A549 (cell line): ENCODE data around the gene OR5M11. TPM values are rescaled to one million over a fixed set of nuclear protein-coding genes. Genes with fewer than 3 reads are reported as not detected.
A peak's percentile ranks its signal among the peaks of the same experiment; 100 is the strongest.

Experiments
- ATAC-seq, 2 experiments: fragments of 200-7000 bp in 1 of 2; fragments of >200 bp in 1 of 2; cut with Nextera tagmentation in 1 of 2; cut with Tn5 transposase in 1 of 2; 3 replicates each; pipeline versions ENCODE4 v1.8.0 to v1.9.1; 2018 to 2020; ENCODE audit warnings: mild to moderate bottlenecking in 1 of 2, moderate library complexity in 1 of 2
- CTCF ChIA-PET: fragments of 300-600 bp; sonication (Branson Sonifier 250); formaldehyde crosslinking; extraction: SDS; loops from one replicate; lab custom pipeline; 2021; ENCODE audit warnings: antibody characterized with exemption, inconsistent platforms; lab: Yijun Ruan, JAX
- POLR2A ChIA-PET: fragments of 350-600 bp; formaldehyde crosslinking; extraction: SDS; loops from one replicate; lab custom pipeline; 2021; ENCODE audit warnings: antibody characterized with exemption, inconsistent platforms; lab: Yijun Ruan, JAX
- DNase-seq, 2 experiments: peaks; one replicate each; pipeline versions ENCODE4 v3.0.0 to v3.0.0-alpha.2; 2011 to 2016; ENCODE audit warnings: low read depth in 1 of 2, low spot score in 1 of 2
- FAIRE-seq: peaks from 2 replicates; lab custom pipeline; 2011; peaks lifted over from hg19 to GRCh38; lab: Jason Lieb, UNC
- H3K27ac ChIP-seq, 2 experiments: fragments of >200 bp; sonication (Bioruptor Twin); formaldehyde crosslinking; 3 replicates each; pipeline ENCODE4 v1.5.1; 2016 to 2017
- H3K4me1 ChIP-seq: fragments of >200 bp; sonication (Bioruptor Twin); formaldehyde crosslinking; 3 replicates; pipeline ENCODE4 v1.6.1; 2016
- H3K4me2 ChIP-seq: fragments of >200 bp; sonication (Bioruptor Twin); formaldehyde crosslinking; 3 replicates; pipeline ENCODE4 v1.6.1; 2016
- H3K4me3 ChIP-seq: fragments of >200 bp; sonication (Bioruptor Twin); formaldehyde crosslinking; 3 replicates; pipeline ENCODE4 v1.5.1; 2016
- H3K9me3 ChIP-seq: fragments of >200 bp; sonication (Bioruptor Twin); formaldehyde crosslinking; 3 replicates; pipeline ENCODE4 v1.6.1; 2016
- BHLHE40 ChIP-seq: IDR thresholded peaks from 2 replicates; pipeline ENCODE4 v1.6.1; 2012; ENCODE audit warnings: low read depth, low read length, inconsistent platforms
- CBX2 ChIP-seq: fragments of 200-600 bp; sonication (generic); IDR thresholded peaks from 2 replicates; pipeline ENCODE4 v1.6.1; 2016; ENCODE audit warnings: low read depth, mild to moderate bottlenecking, borderline replicate concordance
- CBX8 ChIP-seq: fragments of 200-600 bp; sonication (generic); IDR thresholded peaks from 2 replicates; pipeline ENCODE4 v1.6.1; 2016
- CEBPB ChIP-seq, 2 experiments: fragments of >200 bp in 1 of 2; sonication (Bioruptor Twin) in 1 of 2; formaldehyde crosslinking in 1 of 2; IDR thresholded peaks; 2 replicates each; pipeline ENCODE4 v1.6.1; 2012 to 2016
- CHD2 ChIP-seq: fragments of 150-350 bp; IDR thresholded peaks from 2 replicates; pipeline ENCODE4 v1.6.1; 2014; ENCODE audit warnings: low read length; ENCODE audit not compliant: partially characterized antibody
- CTCF ChIP-seq: fragments of >200 bp; sonication (Bioruptor Twin); formaldehyde crosslinking; IDR thresholded peaks from 3 replicates; pipeline ENCODE4 v1.5.1; 2016
- EHF ChIP-seq: fragments of 250-450 bp; sonication (Bioruptor Pico); IDR thresholded peaks from 2 replicates; pipeline ENCODE4 v1.5.0; 2020; ENCODE audit warnings: mild to moderate bottlenecking
- EHMT2 ChIP-seq: fragments of 200-600 bp; sonication (generic); IDR thresholded peaks from 2 replicates; pipeline ENCODE4 v1.6.1; 2016; ENCODE audit warnings: antibody characterized with exemption, low read depth, mild to moderate bottlenecking, moderate library complexity
- EP300 ChIP-seq, 2 experiments: fragments of >200 bp; sonication (Bioruptor Twin); formaldehyde crosslinking; IDR thresholded peaks; 2 replicates in 1 of 2; 3 replicates in 1 of 2; pipeline ENCODE4 v1.6.1; 2016 to 2017
- FOXS1 ChIP-seq: fragments of 250-450 bp; sonication (Bioruptor Pico); IDR thresholded peaks from 2 replicates; pipeline ENCODE4 v1.5.0; 2020; ENCODE audit warnings: mild to moderate bottlenecking, moderate library complexity
- HDAC2 ChIP-seq: fragments of 200-600 bp; sonication (generic); IDR thresholded peaks from 2 replicates; pipeline ENCODE4 v1.6.1; 2016
- HES2 ChIP-seq: fragments of >200 bp; sonication (Bioruptor Twin); formaldehyde crosslinking; IDR thresholded peaks from 2 replicates; pipeline ENCODE4 v1.6.1; 2016
- HEYL ChIP-seq: fragments of 250-450 bp; sonication (Bioruptor Pico); IDR thresholded peaks from 2 replicates; pipeline ENCODE4 v1.8.0; 2021; ENCODE audit warnings: mild to moderate bottlenecking, moderate library complexity
- JUN ChIP-seq, 2 experiments: fragments of >200 bp; sonication (Bioruptor Twin); formaldehyde crosslinking; IDR thresholded peaks; 2 replicates in 1 of 2; 3 replicates in 1 of 2; pipeline ENCODE4 v1.6.1; 2016 to 2017
- KDM1A ChIP-seq: fragments of 200-600 bp; sonication (generic); IDR thresholded peaks from 2 replicates; pipeline ENCODE4 v1.6.1; 2016; ENCODE audit warnings: low read depth, mild to moderate bottlenecking
- KDM5A ChIP-seq: fragments of 200-600 bp; sonication (generic); IDR thresholded peaks from 2 replicates; pipeline ENCODE4 v1.6.1; 2016; ENCODE audit warnings: antibody characterized with exemption, mild to moderate bottlenecking
- MAFK ChIP-seq: fragments of 450-650 bp; IDR thresholded peaks from 2 replicates; pipeline ENCODE4 v1.6.1; 2014; ENCODE audit not compliant: partially characterized antibody
- MAX ChIP-seq: IDR thresholded peaks from 2 replicates; pipeline ENCODE4 v1.6.1; 2012
- MAZ ChIP-seq: fragments of 150-350 bp; IDR thresholded peaks from 2 replicates; pipeline ENCODE4 v1.6.1; 2014; ENCODE audit warnings: antibody characterized with exemption, low read depth, low read length, borderline replicate concordance
- NPAS2 ChIP-seq: fragments of 250-450 bp; sonication (Bioruptor Pico); IDR thresholded peaks from 2 replicates; pipeline ENCODE4 v1.8.0; 2022; ENCODE audit warnings: mild to moderate bottlenecking, moderate library complexity, borderline replicate concordance
- NR3C1 ChIP-seq: fragments of >200 bp; sonication (Bioruptor Twin); formaldehyde crosslinking; IDR thresholded peaks from 3 replicates; pipeline ENCODE4 v1.6.1; 2017
- POLR2AphosphoS2 ChIP-seq: conservative IDR thresholded peaks from 2 replicates; pipeline ENCODE4 v1.6.1; 2012; ENCODE audit warnings: low read length, improper control_type of control experiment, inconsistent platforms
- RAD21 ChIP-seq, 2 experiments: fragments of >200 bp in 1 of 2; sonication (Bioruptor Twin) in 1 of 2; formaldehyde crosslinking in 1 of 2; IDR thresholded peaks in 1 of 2; conservative IDR thresholded peaks in 1 of 2; 2 replicates in 1 of 2; 3 replicates in 1 of 2; pipeline ENCODE4 v1.6.1; 2012 to 2018; ENCODE audit warnings: inconsistent platforms in 1 of 2
- REST ChIP-seq: fragments of 200-600 bp; sonication (generic); IDR thresholded peaks from 2 replicates; pipeline ENCODE4 v1.6.1; 2016; ENCODE audit warnings: antibody characterized with exemption, mild to moderate bottlenecking, moderate library complexity
- SMC3 ChIP-seq: fragments of >200 bp; sonication (Bioruptor Twin); formaldehyde crosslinking; IDR thresholded peaks from 3 replicates; pipeline ENCODE4 v1.6.1; 2018; ENCODE audit warnings: inconsistent platforms
- TP53 ChIP-seq: fragments of 250-450 bp; sonication (Bioruptor Pico); IDR thresholded peaks from 2 replicates; pipeline ENCODE4 v1.5.0; 2021; ENCODE audit warnings: mild to moderate bottlenecking, moderate library complexity
- WGBS: methylation state at CpG from one replicate; pipeline ENCODE4 v1.1.6; 2017; ENCODE audit errors: missing lambda C conversion rate; 5-methylcytosine and 5-hydroxymethylcytosine counted together
- polyA plus RNA-seq, 4 experiments: library from polyadenylated mRNA; depleted of rRNA in 3 of 4; stranded (reverse); fragments of >200 nt; fragmentation: RNase III in 1 of 4; extraction: RNeasy Plus Mini Kit Qiagen cat#74134 plus additional on column Dnase treatment in 1 of 4; gene quantifications; 2 replicates in 3 of 4; 3 replicates in 1 of 4; pipeline ENCODE4 v1.2.3, GENCODE V29; 2011 to 2017

OR5M11 gene
- polyA plus RNA-seq, 2 of the 4 experiments (the other 2 are of a cell fraction): not detected

- Histone ChIP-seq H3K27ac (no peak overlapping the region), H3K4me3 (no peak overlapping the region), H3K4me1 (no peaks in the 10 kb centered on the region), H3K9me3 (no peaks in the 10 kb centered on the region), H3K4me2 (no peak overlapping the region)
- 16% methylated on average over 2 of the region's 2 CpGs for WGBS
- DNase-seq: no peak
- CTCF ChIA-PET: no interaction called here
- no peak for TF ChIP-seq CHD2
- no peak for TF ChIP-seq CBX8
- no peak for TF ChIP-seq EHMT2
- no peak for TF ChIP-seq KDM5A
- no peak for TF ChIP-seq MAX
- no peak for TF ChIP-seq HDAC2
- POLR2A ChIA-PET: no interaction called here
- no peak for FAIRE-seq
- ATAC-seq: no peak
These were observed 11.2 kb downstream of the OR5M11 start for GRCh38 chr11:56531856-56532255.

- H3K4me2 ChIP-seq: no peak overlapping the region
- FAIRE-seq (no peak), DNase-seq (peak; percentile 4 to 47), ATAC-seq (peak; percentile 71 to 80; a peak in 5 of 6 replicates)
- POLR2A ChIA-PET: no interaction called here
- CTCF ChIA-PET: interaction anchor here (0.6 to 1.3 kb wide), 2 partner anchors 261 to 728 kb away, joined by 3 to 4 read pairs; no protein-coding TSS in a partner anchor
- WGBS: 5% methylated on average over 5 of the region's 5 CpGs
- H3K4me3 ChIP-seq: no peak overlapping the region
- no peaks in the 10 kb centered on the region for H3K4me1 ChIP-seq
- H3K9me3 ChIP-seq: no peaks in the 10 kb centered on the region
- TF ChIP-seq POLR2AphosphoS2: no peak
- TF ChIP-seq SMC3: peak; percentile 56
- TF ChIP-seq RAD21 (conservative IDR thresholded peaks at IDR 0.05 in 1 of 2, IDR thresholded peaks at IDR 0.05 in 1 of 2): peak; percentile 43 to 52; a peak in 4 of 5 replicates
- TF ChIP-seq CEBPB (IDR thresholded peaks at IDR 0.05): no peak
- peak; percentile 44 for TF ChIP-seq CTCF
- TF ChIP-seq TP53 (CRISPR knock-in tag): no peak
- no peak for TF ChIP-seq KDM1A
- TF ChIP-seq HES2: no peak
- no peak for TF ChIP-seq MAZ
- TF ChIP-seq, all 56 proteins: peak for 3
- no peak overlapping the region for H3K27ac ChIP-seq
These were observed 21.0 kb downstream of the OR5M11 start for GRCh38 chr11:56522008-56522407.

- no peak for DNase-seq
- Histone ChIP-seq H3K9me3 (no peaks in the 10 kb centered on the region), H3K4me1 (no peaks in the 10 kb centered on the region), H3K4me3 (no peak overlapping the region), H3K4me2 (no peak overlapping the region), H3K27ac (no peak overlapping the region)
- ATAC-seq: no peak
- WGBS: 2% methylated on average over 1 of the region's 1 CpG
- no peak for FAIRE-seq
- ChIA-PET POLR2A (no interaction called here), CTCF (interaction anchor here (0.9 kb wide), 1 partner anchor 17 kb away, joined by 3 read pairs; no protein-coding TSS in a partner anchor)
- TF ChIP-seq CHD2: no peak
- TF ChIP-seq MAFK: peak; percentile 52
These were observed 29.8 kb downstream of the OR5M11 start for GRCh38 chr11:56513280-56513679.

GRCh38 chr11:56509439-56509838 lies 33.6 kb downstream of the OR5M11 start:
- ChIA-PET CTCF (no interaction called here), POLR2A (no interaction called here)
- FAIRE-seq (no peak), ATAC-seq (no peak), DNase-seq (no peak)
- no peak overlapping the region for H3K27ac ChIP-seq
- no peak overlapping the region for H3K4me3 ChIP-seq
- no peaks in the 10 kb centered on the region for H3K4me1 ChIP-seq
- no peaks in the 10 kb centered on the region for H3K9me3 ChIP-seq
- WGBS: 9% methylated on average over 1 of the region's 1 CpG
- no peak overlapping the region for H3K4me2 ChIP-seq
- TF ChIP-seq NPAS2 (CRISPR knock-in tag) (no peak), JUN (IDR thresholded peaks at IDR 0.05) (no peak), REST (no peak), CBX2 (no peak), EP300 (IDR thresholded peaks at IDR 0.05) (no peak), TP53 (CRISPR knock-in tag) (no peak), NR3C1 (no peak), RAD21 (conservative IDR thresholded peaks at IDR 0.05 in 1 of 2, IDR thresholded peaks at IDR 0.05 in 1 of 2) (no peak), BHLHE40 (no peak), HES2 (no peak), HEYL (CRISPR knock-in tag) (no peak), MAZ (no peak), FOXS1 (no peak), EHF (no peak)
